HCT116 (cell line): Measurements from ENCODE around the gene LRRTM4. TPM values are rescaled to one million over a fixed set of nuclear protein-coding genes. Genes with fewer than 3 reads are reported as not detected.

Source experiments
- ATAC-seq: fragments of 200-7000 bp; cut with Tn5 transposase; 2 replicates; pipeline ENCODE4 v1.9.1; 2020; ENCODE audit warnings: mild to moderate bottlenecking, moderate library complexity
- BruUV-seq: library from RNA; stranded (reverse); fragments of 400-500 nt; replicated peaks from 2 replicates; lab custom pipeline; 2021; lab: Mats Ljungman, UMichigan
- CTCF ChIA-PET: fragments of 300-600 bp; sonication (Branson Sonifier 250); formaldehyde crosslinking; loops from one replicate; lab custom pipeline; 2021; ENCODE audit warnings: antibody characterized with exemption; lab: Charles Lee
- POLR2A ChIA-PET: fragments of 300-600, 350-600 bp; sonication (Branson Sonifier 250); formaldehyde crosslinking; loops from one replicate; lab custom pipeline; 2021; ENCODE audit warnings: antibody characterized with exemption; lab: Charles Lee
- RAD21 ChIA-PET, 2 experiments: fragments of 300-600 bp; sonication (Branson Sonifier 250); formaldehyde crosslinking; loops; one replicate each; lab custom pipeline; 2023; ENCODE audit warnings: low total read pairs in 2 of 2; ENCODE audit not compliant: uncharacterized antibody in 2 of 2, unreplicated experiment in 2 of 2, low non-redundant PET in 1 of 2; lab: Charles Lee
- DNase-seq: peaks from one replicate; pipeline ENCODE4 v3.0.0-alpha.2; 2010; ENCODE audit warnings: low read depth, low spot score
- H2AFZ ChIP-seq: fragments of 200-600 bp; shearing (Covaris generic), sonication (generic); 2 replicates; pipeline ENCODE4 v1.6.1; 2017; ENCODE audit warnings: low read depth, mixed run types, mixed read lengths, antibody characterized with exemption, low read length; ENCODE audit not compliant: poor library complexity, severe bottlenecking
- H3K27ac ChIP-seq: 2 replicates; pipeline ENCODE4 v1.5.1; 2012; ENCODE audit warnings: low read depth, low read length
- H3K27me3 ChIP-seq: fragments of 200-600 bp; sonication (generic); 2 replicates; pipeline ENCODE4 v1.6.1; 2016; ENCODE audit warnings: mixed run types, low read length, mixed read lengths; ENCODE audit not compliant: insufficient read depth
- H3K36me3 ChIP-seq, 2 experiments: fragments of 200-500 bp in 1 of 2; fragments of 200-600 bp in 1 of 2; sonication (Bioruptor generic) in 1 of 2; sonication (generic) in 1 of 2; 2 replicates each; pipeline versions ENCODE4 v1.5.1 to v1.6.1; 2014 to 2016; ENCODE audit warnings: low read length in 2 of 2, inconsistent platforms in 1 of 2, mixed read lengths in 1 of 2, mixed run types in 1 of 2; ENCODE audit not compliant: insufficient read depth in 2 of 2, control insufficient read depth in 1 of 2
- H3K4me1 ChIP-seq, 2 experiments: fragments of 200-600 bp in 1 of 2; sonication (generic) in 1 of 2; 2 replicates each; pipeline versions ENCODE4 v1.5.1 to v1.6.1; 2012 to 2017; ENCODE audit warnings: low read length in 2 of 2, inconsistent platforms in 1 of 2, mild to moderate bottlenecking in 1 of 2, mixed read lengths in 1 of 2, mixed run types in 1 of 2, moderate library complexity in 1 of 2; ENCODE audit not compliant: insufficient read depth in 2 of 2, control insufficient read depth in 1 of 2
- H3K4me2 ChIP-seq: fragments of 200-600 bp; sonication (generic); 2 replicates; pipeline ENCODE4 v1.6.1; 2017; ENCODE audit warnings: mixed run types, low read length, mixed read lengths
- H3K4me3 ChIP-seq, 2 experiments: fragments of 200-600 bp in 1 of 2; sonication (generic) in 1 of 2; replicated peaks in 1 of 2; 2 replicates each; pipeline ENCODE4 v1.5.1; 2011 to 2016; ENCODE audit warnings: low read length in 2 of 2, control low read depth in 1 of 2, low read depth in 1 of 2, mild to moderate bottlenecking in 1 of 2, mixed read lengths in 1 of 2, mixed run types in 1 of 2
- H3K79me2 ChIP-seq: fragments of 200-600 bp; sonication (generic); 2 replicates; pipeline ENCODE4 v1.6.1; 2017; ENCODE audit warnings: mild to moderate bottlenecking, mixed run types, low read length, moderate library complexity, mixed read lengths; ENCODE audit not compliant: insufficient read depth
- H3K9ac ChIP-seq: fragments of 200-600 bp; sonication (generic); 2 replicates; pipeline ENCODE4 v1.6.1; 2016; ENCODE audit warnings: low read length, mixed read lengths
- H3K9me2 ChIP-seq: fragments of 200-600 bp; sonication (generic), shearing (Covaris generic); 2 replicates; pipeline ENCODE4 v1.6.1; 2017; ENCODE audit warnings: mixed run types, mild to moderate bottlenecking, moderate library complexity; ENCODE audit not compliant: insufficient read depth
- H3K9me3 ChIP-seq, 2 experiments: fragments of 200-500 bp in 1 of 2; fragments of 200-600 bp in 1 of 2; sonication (Bioruptor generic) in 1 of 2; sonication (generic) in 1 of 2; 2 replicates each; pipeline ENCODE4 v1.6.1; 2014 to 2017; ENCODE audit warnings: low read length in 2 of 2, mixed read lengths in 2 of 2, inconsistent platforms in 1 of 2, low read depth in 1 of 2, mild to moderate bottlenecking in 1 of 2, mixed run types in 1 of 2, moderate library complexity in 1 of 2; ENCODE audit not compliant: control insufficient read depth in 1 of 2, insufficient read depth in 1 of 2
- H4K20me1 ChIP-seq: fragments of 200-600 bp; sonication (generic), shearing (Covaris generic); 2 replicates; pipeline ENCODE4 v1.6.1; 2017; ENCODE audit warnings: mixed run types, mild to moderate bottlenecking, moderate library complexity; ENCODE audit not compliant: insufficient read depth
- CEBPB ChIP-seq: IDR thresholded peaks from 2 replicates; pipeline ENCODE4 v1.6.1; 2012; ENCODE audit warnings: low read depth
- EZH2 ChIP-seq: fragments of 200-600 bp; sonication (generic); IDR thresholded peaks from 2 replicates; pipeline ENCODE4 v1.6.1; 2017; ENCODE audit warnings: antibody characterized with exemption, mixed run types
- JUND ChIP-seq: IDR thresholded peaks from 2 replicates; pipeline ENCODE4 v1.6.1; 2012
- POLR2A ChIP-seq: IDR thresholded peaks from 2 replicates; pipeline ENCODE4 v1.7.0; 2011; ENCODE audit warnings: borderline replicate concordance; ENCODE audit not compliant: insufficient read depth, insufficient read length; ENCODE audit errors: extremely low read depth
- RAD21 ChIP-seq: IDR thresholded peaks from 2 replicates; pipeline ENCODE4 v1.6.1; 2012; ENCODE audit warnings: low read depth, mild to moderate bottlenecking
- TCF7L2 ChIP-seq: IDR thresholded peaks from 2 replicates; pipeline ENCODE4 v1.7.0; 2011; ENCODE audit warnings: borderline replicate concordance, inconsistent platforms; ENCODE audit not compliant: insufficient read depth, insufficient read length; ENCODE audit errors: extremely low read depth
- ZBTB33 ChIP-seq: IDR thresholded peaks from 2 replicates; pipeline ENCODE4 v1.6.1; 2011; ENCODE audit warnings: mild to moderate bottlenecking, low read length, moderate library complexity; ENCODE audit not compliant: insufficient replicate concordance; ENCODE audit errors: extremely low read depth
- intact Hi-C: fragments of 100-400 bp; cut with micrococcal nuclease; formaldehyde crosslinking; loops from 2 replicates; pipeline ENCODE4 v1.10.0; 2022
- total RNA-seq: library from RNA; stranded (reverse); gene quantifications from one replicate; pipeline ENCODE4 v1.2.1, GENCODE V29; 2021; ENCODE audit not compliant: unreplicated experiment

LRRTM4 gene
- total RNA-seq, 1 experiment from 2014 or later: 0.25 TPM

GRCh38 chr2:76998152-76998551, 524.0 kb downstream of the LRRTM4 start:
- no peaks in the 10 kb centered on the region for H3K4me1 ChIP-seq
- no TSS peak for BruUV-seq
- H3K27me3 ChIP-seq: no peaks in the 10 kb centered on the region
- H3K9ac ChIP-seq: no peak overlapping the region
- no peak overlapping the region for H2AFZ ChIP-seq
- H3K79me2 ChIP-seq: no peaks in the 10 kb centered on the region
- ChIA-PET POLR2A (no interaction called here), RAD21 (no interaction called here)
- no peak for ATAC-seq
- no peak overlapping the region for H3K4me3 ChIP-seq
- H3K4me2 ChIP-seq: no peak overlapping the region
- no peak for DNase-seq
- H3K36me3 ChIP-seq: no peaks in the 10 kb centered on the region
- H3K9me2 ChIP-seq: no peaks in the 10 kb centered on the region
- TF ChIP-seq JUND: no peak
- TF ChIP-seq ZBTB33: no peak
- no peak for TF ChIP-seq CEBPB
- no peak for TF ChIP-seq EZH2
- TF ChIP-seq TCF7L2: no peak
- TF ChIP-seq, all 23 proteins: peak for 0
- Histone ChIP-seq H3K27ac (no peak overlapping the region), H3K9me3 (peaks cover 2 to 34% of the 10 kb centered on the region in 2 experiments; a peak in 1 of 4 replicates), H4K20me1 (no peaks in the 10 kb centered on the region)
- intact Hi-C loops: no loop called here
- CTCF ChIA-PET: no interaction called here

- no peaks in the 10 kb centered on the region for H3K79me2 ChIP-seq
- H3K4me1 ChIP-seq: no peaks in the 10 kb centered on the region
- H4K20me1 ChIP-seq: no peaks in the 10 kb centered on the region
- H3K4me3 ChIP-seq: no peak overlapping the region
- DNase-seq (no peak), ATAC-seq (no peak)
- RAD21 ChIA-PET: no interaction called here
- POLR2A ChIA-PET: no interaction called here
- H2AFZ ChIP-seq: no peak overlapping the region
- H3K27ac ChIP-seq: no peak overlapping the region
- CTCF ChIA-PET: no interaction called here
- no peak overlapping the region for H3K4me2 ChIP-seq
- no peak for TF ChIP-seq POLR2A
- TF ChIP-seq RAD21: no peak
- intact Hi-C loops: no loop called here
- peaks cover 3 to 34% of the 10 kb centered on the region in 2 experiments; a peak in 1 of 4 replicates for H3K9me3 ChIP-seq
- H3K27me3 ChIP-seq: no peaks in the 10 kb centered on the region
- H3K9me2 ChIP-seq: no peaks in the 10 kb centered on the region
- H3K9ac ChIP-seq: no peak overlapping the region
- no TSS peak for BruUV-seq
- no peaks in the 10 kb centered on the region for H3K36me3 ChIP-seq
These were observed 524.9 kb downstream of the LRRTM4 start for GRCh38 chr2:76997296-76997695.
